Right renal pelvis (tissue), 4 donors: Measurements from ENCODE around the gene ELOVL7. TPM values are rescaled to one million over a fixed set of nuclear protein-coding genes. Genes with fewer than 3 reads are reported as not detected.
"Not testable (repeated sequence)": the region's sequence is repeated elsewhere in the genome, so short reads cannot be mapped to it uniquely, and the experiment has no call there.

Experiments used
- DNase-seq, 4 donors: peaks; one replicate each; pipeline ENCODE4 v3.0.0-alpha.2; 2013; ENCODE audit warnings: low read depth in 4 of 4, low spot score in 3 of 4, missing footprints in 1 of 4
- polyA plus RNA-seq, 4 donors: library from polyadenylated mRNA; unstranded; fragments of 120-200 nt; gene quantifications; one replicate each; pipeline ENCODE4 v1.2.1, GENCODE V29; 2013; ENCODE audit not compliant: insufficient read length in 4 of 4

The ELOVL7 gene
- polyA plus RNA-seq, 4 donors = 15.1 to 23.1 (median 19.3) TPM

GRCh38 chr5:60718166-60718892 is 125.7 kb downstream of the ELOVL7 start:
- no peak for DNase-seq

GRCh38 chr5:60715201-60715928 is 128.7 kb downstream of the ELOVL7 start:
- DNase-seq = not testable (repeated sequence)

- DNase-seq = no peak
Observed at GRCh38 chr5:60712950-60713349, 131.1 kb downstream of the ELOVL7 start.

GRCh38 chr5:60711892-60712291 is 132.2 kb downstream of the ELOVL7 start:
- not testable (repeated sequence) for DNase-seq

GRCh38 chr5:60710362-60710761 is 133.7 kb downstream of the ELOVL7 start:
- no peak for DNase-seq

GRCh38 chr5:60705144-60705543 is 138.9 kb downstream of the ELOVL7 start:
- no peak for DNase-seq

- no peak for DNase-seq
Observed at GRCh38 chr5:60703944-60704343, 140.1 kb downstream of the ELOVL7 start.

Other genes with a start within 250 kb of the ELOVL7 start
- 10 to 100 TPM; 27.6 to 31.2 (median 30.7) TPM for gene DEPDC1B, start 144.1 kb downstream of the ELOVL7 start, polyA plus RNA-seq
- gene ERCC8, start 100.8 kb upstream of the ELOVL7 start, polyA plus RNA-seq = 10 to 100 TPM; 20.0 to 28.0 (median 24.3) TPM
- gene NDUFAF2, start 100.9 kb upstream of the ELOVL7 start, polyA plus RNA-seq = 10 to 100 TPM; 27.4 to 33.8 (median 30.0) TPM